ENCODE measurements around the gene SDK1. TPM values are rescaled to one million over a fixed set of nuclear protein-coding genes. Genes with fewer than 3 reads are reported as not detected.

Gene SDK1
- total RNA-seq, 1 donor: 0.27 TPM

GRCh38 chr7:3537210-3537875 lies 236.3 kb downstream of the SDK1 start:
- DNase-seq (ENCODE audit: low read depth): peak; percentile 1
- H3K4me3 ChIP-seq (ENCODE audit: low read depth, low read length): no peak overlapping the region
- TF ChIP-seq CTCF (IDR thresholded peaks at IDR 0.05; ENCODE audit: insufficient read depth, low read length): no peak

- H3K4me3 ChIP-seq (ENCODE audit: low read depth, low read length): no peak overlapping the region
- TF ChIP-seq CTCF (IDR thresholded peaks at IDR 0.05; ENCODE audit: insufficient read depth, low read length): no peak
- DNase-seq (ENCODE audit: low read depth): no peak
These were observed 237.0 kb downstream of the SDK1 start for GRCh38 chr7:3538041-3538440.

- TF ChIP-seq CTCF (IDR thresholded peaks at IDR 0.05; ENCODE audit: insufficient read depth, low read length): no peak
- H3K4me3 ChIP-seq (ENCODE audit: low read depth, low read length): no peak overlapping the region
- DNase-seq (ENCODE audit: low read depth): no peak
These were observed 239.6 kb downstream of the SDK1 start for GRCh38 chr7:3540456-3541220.

- DNase-seq (ENCODE audit: low read depth): no peak
- H3K4me3 ChIP-seq (ENCODE audit: low read depth, low read length): no peak overlapping the region
- TF ChIP-seq CTCF (IDR thresholded peaks at IDR 0.05; ENCODE audit: insufficient read depth, low read length): no peak
These were observed 243.2 kb downstream of the SDK1 start for GRCh38 chr7:3544202-3544601.

- TF ChIP-seq CTCF (IDR thresholded peaks at IDR 0.05; ENCODE audit: insufficient read depth, low read length): no peak
- DNase-seq (ENCODE audit: low read depth): no peak
- H3K4me3 ChIP-seq (ENCODE audit: low read depth, low read length): no peak overlapping the region
These were observed 247.8 kb downstream of the SDK1 start for GRCh38 chr7:3548815-3549214.

- no peak for DNase-seq (ENCODE audit: low read depth)
- H3K4me3 ChIP-seq (ENCODE audit: low read depth, low read length): no peak overlapping the region
- TF ChIP-seq CTCF (IDR thresholded peaks at IDR 0.05; ENCODE audit: insufficient read depth, low read length): no peak
These were observed 248.5 kb downstream of the SDK1 start for GRCh38 chr7:3549601-3550000.

Data from fibroblast of the aortic adventitia (primary cell).